ENCODE data around the gene COP1.
"Not testable (repeated sequence)": the region's sequence is repeated elsewhere in the genome, so short reads cannot be mapped to it uniquely, and the experiment has no call there.

Gene COP1

GRCh38 chr1:176205332-176205914, 1.7 kb downstream of the COP1 start:
- no peak overlapping the region for H2BK5ac ChIP-seq (ENCODE audit: low read depth, low read length, poor library complexity)
- no peak overlapping the region for H3K9ac ChIP-seq (ENCODE audit: low read length)
- no peak overlapping the region for H2AK5ac ChIP-seq (ENCODE audit: low read length)
- H3K79me1 ChIP-seq (ENCODE audit: low read length), result peaks cover 13% of the 10 kb centered on the region
- peak in 1 of 2 donors; percentile 12 for DNase-seq
- WGBS (ENCODE audit: extremely low coverage, insufficient coverage, insufficient read length), result no CpG with 5 or more reads among the region's 5 CpGs
- H3K4me3 ChIP-seq (ENCODE audit: low read depth, low read length), result no peak overlapping the region
- no peaks in the 10 kb centered on the region for H3K36me3 ChIP-seq (ENCODE audit: control insufficient read depth in 1 of 2, insufficient read depth in 2 of 2, low read length in 2 of 2)
- no peak overlapping the region for H3K14ac ChIP-seq (ENCODE audit: low read length)
- H2AFZ ChIP-seq (ENCODE audit: insufficient read depth, low read length, poor library complexity), result no peak overlapping the region
- H3K27me3 ChIP-seq (ENCODE audit: insufficient read depth, low read length), result no peaks in the 10 kb centered on the region
- H2BK12ac ChIP-seq (ENCODE audit: low read length), result no peak overlapping the region
- peaks cover 18% of the 10 kb centered on the region for H3K79me2 ChIP-seq (ENCODE audit: control insufficient read depth, insufficient read depth, low read length, poor library complexity)
- H3K9me3 ChIP-seq (ENCODE audit: insufficient read depth, low read depth, low read length), result no peaks in the 10 kb centered on the region
- H3K4me2 ChIP-seq (ENCODE audit: low read length), result peak overlapping the region; percentile 64
- H3K23ac ChIP-seq (ENCODE audit: low read length), result no peak overlapping the region
- H2BK120ac ChIP-seq (ENCODE audit: insufficient read depth, low read length, poor library complexity), result no peak overlapping the region
- no peak overlapping the region for H3K27ac ChIP-seq (ENCODE audit: low read depth, low read length)
- H3K4me1 ChIP-seq (ENCODE audit: control insufficient read depth in 1 of 2, insufficient read depth in 2 of 2, low read length in 2 of 2), result peaks cover 3 to 4% of the 10 kb centered on the region in 2 experiments
- no peak overlapping the region for H4K91ac ChIP-seq (ENCODE audit: low read depth, low read length)
- no peak overlapping the region for H4K8ac ChIP-seq (ENCODE audit: low read depth, low read length)
- peak overlapping the region; percentile 49 for H3K4ac ChIP-seq (ENCODE audit: low read depth, low read length)
- H4K12ac ChIP-seq (ENCODE audit: low read depth, low read length), result no peak overlapping the region
- no peak overlapping the region for H3K18ac ChIP-seq (ENCODE audit: low read length)

- H3K23ac ChIP-seq (ENCODE audit: low read length); H4K91ac ChIP-seq (ENCODE audit: low read depth, low read length); H3K18ac ChIP-seq (ENCODE audit: low read length); H2BK5ac ChIP-seq (ENCODE audit: low read depth, low read length, poor library complexity); H2AK5ac ChIP-seq (ENCODE audit: low read length); H4K12ac ChIP-seq (ENCODE audit: low read depth, low read length); H2AFZ ChIP-seq (ENCODE audit: insufficient read depth, low read length, poor library complexity); H3K14ac ChIP-seq (ENCODE audit: low read length); DNase-seq; H3K9ac ChIP-seq (ENCODE audit: low read length); H3K27me3 ChIP-seq (ENCODE audit: insufficient read depth, low read length); H2BK12ac ChIP-seq (ENCODE audit: low read length); H4K8ac ChIP-seq (ENCODE audit: low read depth, low read length); H3K9me3 ChIP-seq (ENCODE audit: insufficient read depth, low read depth, low read length); H3K27ac ChIP-seq (ENCODE audit: low read depth, low read length); H3K4me2 ChIP-seq (ENCODE audit: low read length); H2BK120ac ChIP-seq (ENCODE audit: insufficient read depth, low read length, poor library complexity); H3K36me3 ChIP-seq (ENCODE audit: control insufficient read depth in 1 of 2, insufficient read depth in 2 of 2, low read length in 2 of 2); H3K4me1 ChIP-seq (ENCODE audit: control insufficient read depth in 1 of 2, insufficient read depth in 2 of 2, low read length in 2 of 2); H3K4me3 ChIP-seq (ENCODE audit: low read depth, low read length): not testable (repeated sequence)
- peaks cover 18% of the 10 kb centered on the region for H3K79me2 ChIP-seq (ENCODE audit: control insufficient read depth, insufficient read depth, low read length, poor library complexity)
- H3K79me1 ChIP-seq (ENCODE audit: low read length), result peaks cover 13% of the 10 kb centered on the region
- no CpG with 5 or more reads among the region's 9 CpGs for WGBS (ENCODE audit: extremely low coverage, insufficient coverage, insufficient read length)
- peak overlapping the region; percentile 92 for H3K4ac ChIP-seq (ENCODE audit: low read depth, low read length)
Measured at GRCh38 chr1:176204655-176205054, 2.4 kb downstream of the COP1 start.

- peak overlapping the region; percentile 99 for H3K4ac ChIP-seq (ENCODE audit: low read depth, low read length)
- H2BK12ac ChIP-seq (ENCODE audit: low read length), result no peak overlapping the region
- WGBS (ENCODE audit: extremely low coverage, insufficient coverage, insufficient read length), result no CpG with 5 or more reads among the region's 4 CpGs
- H4K12ac ChIP-seq (ENCODE audit: low read depth, low read length), result no peak overlapping the region
- no peak for DNase-seq
- H2BK120ac ChIP-seq (ENCODE audit: insufficient read depth, low read length, poor library complexity), result no peak overlapping the region
- no peaks in the 10 kb centered on the region for H3K27me3 ChIP-seq (ENCODE audit: insufficient read depth, low read length)
- no peak overlapping the region for H3K14ac ChIP-seq (ENCODE audit: low read length)
- no peak overlapping the region for H4K8ac ChIP-seq (ENCODE audit: low read depth, low read length)
- no peak overlapping the region for H3K27ac ChIP-seq (ENCODE audit: low read depth, low read length)
- no peaks in the 10 kb centered on the region for H3K36me3 ChIP-seq (ENCODE audit: control insufficient read depth in 1 of 2, insufficient read depth in 2 of 2, low read length in 2 of 2)
- H3K4me3 ChIP-seq (ENCODE audit: low read depth, low read length), result no peak overlapping the region
- H3K4me1 ChIP-seq (ENCODE audit: control insufficient read depth in 1 of 2, insufficient read depth in 2 of 2, low read length in 2 of 2), result peaks cover 3 to 4% of the 10 kb centered on the region in 2 experiments
- no peak overlapping the region for H3K23ac ChIP-seq (ENCODE audit: low read length)
- no peak overlapping the region for H3K18ac ChIP-seq (ENCODE audit: low read length)
- H3K9me3 ChIP-seq (ENCODE audit: insufficient read depth, low read depth, low read length), result no peaks in the 10 kb centered on the region
- peaks cover 13% of the 10 kb centered on the region for H3K79me1 ChIP-seq (ENCODE audit: low read length)
- H2BK5ac ChIP-seq (ENCODE audit: low read depth, low read length, poor library complexity), result no peak overlapping the region
- H3K79me2 ChIP-seq (ENCODE audit: control insufficient read depth, insufficient read depth, low read length, poor library complexity), result peaks cover 21% of the 10 kb centered on the region
- H3K4me2 ChIP-seq (ENCODE audit: low read length), result no peak overlapping the region
- H2AK5ac ChIP-seq (ENCODE audit: low read length), result no peak overlapping the region
- H4K91ac ChIP-seq (ENCODE audit: low read depth, low read length), result no peak overlapping the region
- H2AFZ ChIP-seq (ENCODE audit: insufficient read depth, low read length, poor library complexity), result no peak overlapping the region
- no peak overlapping the region for H3K9ac ChIP-seq (ENCODE audit: low read length)
Measured at GRCh38 chr1:176203735-176204134, 3.4 kb downstream of the COP1 start.

GRCh38 chr1:176201568-176201967, 5.5 kb downstream of the COP1 start:
- Histone ChIP-seq H3K14ac (ENCODE audit: low read length) (no peak overlapping the region), H2BK12ac (ENCODE audit: low read length) (no peak overlapping the region), H3K4ac (ENCODE audit: low read depth, low read length) (peak overlapping the region; percentile 97), H3K4me3 (ENCODE audit: low read depth, low read length) (no peak overlapping the region), H3K4me2 (ENCODE audit: low read length) (no peak overlapping the region), H3K36me3 (ENCODE audit: control insufficient read depth in 1 of 2, insufficient read depth in 2 of 2, low read length in 2 of 2) (no peaks in the 10 kb centered on the region), H3K79me2 (ENCODE audit: control insufficient read depth, insufficient read depth, low read length, poor library complexity) (peaks cover 19% of the 10 kb centered on the region), H3K79me1 (ENCODE audit: low read length) (peaks cover 3% of the 10 kb centered on the region), H4K12ac (ENCODE audit: low read depth, low read length) (no peak overlapping the region), H2BK120ac (ENCODE audit: insufficient read depth, low read length, poor library complexity) (no peak overlapping the region), H3K4me1 (ENCODE audit: control insufficient read depth in 1 of 2, insufficient read depth in 2 of 2, low read length in 2 of 2) (no peaks in the 10 kb centered on the region), H2AFZ (ENCODE audit: insufficient read depth, low read length, poor library complexity) (no peak overlapping the region), H3K9ac (ENCODE audit: low read length) (no peak overlapping the region), H2AK5ac (ENCODE audit: low read length) (no peak overlapping the region), H3K18ac (ENCODE audit: low read length) (no peak overlapping the region), H2BK5ac (ENCODE audit: low read depth, low read length, poor library complexity) (no peak overlapping the region), H3K27me3 (ENCODE audit: insufficient read depth, low read length) (no peaks in the 10 kb centered on the region), H3K27ac (ENCODE audit: low read depth, low read length) (no peak overlapping the region), H3K23ac (ENCODE audit: low read length) (no peak overlapping the region), H4K8ac (ENCODE audit: low read depth, low read length) (no peak overlapping the region), H3K9me3 (ENCODE audit: insufficient read depth, low read depth, low read length) (no peaks in the 10 kb centered on the region), H4K91ac (ENCODE audit: low read depth, low read length) (no peak overlapping the region)
- no peak for DNase-seq

Data from trophoblast cell (in vitro differentiated cells and primary cell).